Tibial nerve (tissue), 4 donors: ENCODE measurements around the gene ROBO1.

Experiments used
- CTCF ChIP-seq, 5 experiments: fragments of 200-600 bp in 3 of 5; fragments of 450-650 bp in 2 of 5; sonication (generic) in 3 of 5; IDR thresholded peaks; one replicate each; pipeline ENCODE4 v1.5.1; 2016 to 2019; ENCODE audit warnings: antibody characterized with exemption in 5 of 5, mild to moderate bottlenecking in 3 of 5, moderate library complexity in 2 of 5
- EP300 ChIP-seq, 2 donors: sonication (generic); formaldehyde crosslinking; IDR thresholded peaks; one replicate each; pipeline ENCODE4 v1.6.1; 2017; ENCODE audit warnings: antibody characterized with exemption in 2 of 2, mild to moderate bottlenecking in 1 of 2

- TF ChIP-seq EP300 (IDR thresholded peaks at IDR 0.05): no peak
- TF ChIP-seq CTCF (IDR thresholded peaks at IDR 0.05): no peak
These were observed 83.8 kb downstream of the ROBO1 start for GRCh38 chr3:79684041-79684440.
